Myocyte (in vitro differentiated cells): ENCODE results near the gene CDK4. TPM values are rescaled to one million over a fixed set of nuclear protein-coding genes. Genes with fewer than 3 reads are reported as not detected.
"Not testable (repeated sequence)": the region's sequence is repeated elsewhere in the genome, so short reads cannot be mapped to it uniquely, and the experiment has no call there.

ENCODE experiments used
- DNase-seq: peaks from one replicate; pipeline ENCODE4 v3.0.0-alpha.2; 2012; ENCODE audit warnings: low read depth
- total RNA-seq: library from RNA; depleted of rRNA; stranded (reverse); fragments of >200 nt; gene quantifications from 2 replicates; pipeline ENCODE4 v1.2.3, GENCODE V29; 2014

The CDK4 gene
- total RNA-seq, 1 donor from 2014 or later: 180 TPM

DNA sequence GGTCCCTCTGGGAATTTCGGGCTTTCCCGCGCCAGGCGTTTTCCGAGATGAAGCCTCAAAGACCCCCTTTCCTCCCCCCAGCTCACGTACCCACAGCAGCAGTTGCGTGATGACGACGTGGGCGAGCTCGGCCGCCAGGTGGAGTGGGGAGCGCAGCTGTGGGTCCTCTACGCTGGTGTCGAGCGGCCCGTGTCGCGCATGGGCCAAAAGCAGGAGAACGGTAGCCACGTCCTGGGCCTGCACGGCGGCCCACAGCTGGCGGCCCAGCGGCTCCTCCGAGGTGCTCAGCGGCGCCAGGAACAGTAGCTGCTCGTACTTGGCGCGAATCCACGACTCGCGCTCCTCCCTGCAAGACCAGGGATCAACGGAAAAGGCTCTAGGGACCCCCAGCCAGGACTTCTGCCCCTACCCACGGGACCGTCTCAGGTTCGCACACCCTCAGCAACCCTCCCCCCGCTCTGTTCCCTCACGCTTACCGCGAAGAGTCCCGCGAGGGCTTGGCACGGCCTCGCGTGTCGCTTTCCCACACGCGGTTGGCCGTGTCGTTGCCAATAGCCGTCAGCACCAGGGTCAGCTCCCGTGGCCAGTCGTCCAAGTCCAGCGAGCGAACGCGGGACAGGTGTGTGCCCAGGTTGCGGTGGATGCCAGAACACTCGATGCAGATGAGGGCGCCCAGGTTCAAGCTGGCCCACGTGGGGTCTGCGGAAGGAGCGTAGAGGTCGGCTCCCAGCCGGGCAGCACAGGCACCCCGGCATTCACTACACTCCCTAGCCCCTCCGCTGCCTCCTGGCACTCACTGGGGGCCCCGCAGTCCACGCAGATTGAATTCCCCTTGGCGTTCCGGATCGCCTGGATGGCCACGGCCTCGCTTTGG is 25.0 kb downstream of the CDK4 start:
- no peak for DNase-seq

DNA sequence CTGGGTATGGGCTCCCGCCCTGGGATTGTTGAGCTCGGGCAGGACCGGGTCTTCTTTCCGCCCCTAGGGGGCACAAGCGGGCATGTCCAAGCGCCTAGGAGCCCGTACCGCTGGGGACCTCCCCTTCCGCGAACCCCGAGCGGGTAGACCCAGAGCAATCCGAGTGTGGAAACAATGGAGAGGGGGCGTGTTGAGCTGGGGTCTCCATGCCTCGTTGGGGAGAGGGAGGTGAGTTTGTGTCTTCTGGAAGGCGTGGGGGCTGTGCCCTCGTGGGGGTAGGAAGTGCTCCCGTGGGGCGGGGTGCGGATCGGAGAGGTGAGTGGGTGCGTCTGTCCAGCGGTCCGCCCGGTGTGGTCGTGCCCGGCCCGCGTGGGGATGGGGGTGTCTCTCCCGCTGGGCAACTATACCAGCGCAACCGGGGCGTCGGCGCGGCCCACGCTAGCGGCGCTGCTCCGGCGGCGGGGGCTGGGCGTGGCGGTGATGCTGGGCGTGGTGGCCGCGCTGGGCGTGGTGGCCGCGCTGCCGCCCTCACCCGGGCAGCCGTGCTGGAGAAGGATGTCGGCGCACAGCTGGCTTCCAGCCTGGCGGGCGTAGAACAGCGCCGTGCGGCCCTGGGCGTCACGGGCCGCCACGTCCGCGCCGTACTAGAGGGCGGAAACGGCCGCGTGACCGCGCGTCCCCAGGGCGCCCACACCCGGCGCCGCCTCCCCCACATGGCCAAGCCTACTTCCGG is 25.8 kb downstream of the CDK4 start:
- peak; percentile 89 for DNase-seq

DNA sequence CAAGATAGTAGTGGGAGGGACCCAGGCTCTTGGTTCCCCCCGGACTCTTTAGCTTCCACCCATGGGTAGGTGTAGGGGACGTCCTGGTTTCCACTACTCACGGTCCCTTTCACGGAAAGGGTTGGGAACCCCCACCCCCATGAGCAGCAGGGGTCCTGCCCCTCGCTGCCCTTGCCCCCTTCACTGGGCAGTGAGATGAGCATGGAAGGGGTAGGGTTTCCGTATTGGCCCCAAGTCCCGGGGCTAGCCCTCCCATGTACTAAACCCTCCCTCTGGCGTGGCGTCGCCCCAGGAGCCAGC is 26.3 kb downstream of the CDK4 start:
- no peak for DNase-seq

DNA sequence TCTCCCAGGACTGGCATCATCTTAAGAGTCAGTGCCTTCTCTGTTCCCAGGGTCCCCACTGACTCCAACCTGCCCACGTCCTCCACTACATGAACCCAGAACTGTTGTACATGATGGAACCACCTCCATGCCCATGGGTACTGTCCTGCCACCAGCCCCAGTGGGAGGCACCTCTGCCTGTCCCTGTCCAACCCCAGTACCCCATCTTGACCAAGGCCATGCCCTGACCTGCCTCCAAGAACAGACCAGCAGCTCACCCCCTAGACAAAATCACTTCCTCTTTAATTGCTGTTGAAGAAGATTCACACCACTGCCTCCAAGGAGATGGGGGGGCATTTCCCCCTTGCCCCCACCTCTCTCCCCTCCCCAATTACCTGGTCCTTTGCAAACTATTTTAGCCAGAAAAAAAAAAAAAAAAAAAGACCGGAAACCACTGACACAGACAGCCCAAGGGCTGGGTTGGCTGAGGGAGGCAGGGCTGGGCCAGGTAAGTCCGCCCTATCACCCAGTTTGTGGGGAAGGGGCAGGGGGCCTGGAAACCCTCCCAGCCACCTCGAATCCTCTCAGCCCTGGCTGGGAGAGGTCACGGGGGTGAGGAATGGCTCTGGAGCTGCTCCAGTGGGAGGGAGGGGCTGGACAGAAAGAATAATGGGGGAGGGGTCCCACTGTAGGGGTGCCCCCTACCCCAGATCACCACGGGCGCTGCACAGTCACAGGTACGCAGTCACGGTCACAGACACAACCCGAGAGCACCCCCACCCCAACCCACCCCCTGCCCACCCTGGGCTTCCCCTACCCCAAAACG is 27.0 kb downstream of the CDK4 start:
- no peak for DNase-seq

DNA sequence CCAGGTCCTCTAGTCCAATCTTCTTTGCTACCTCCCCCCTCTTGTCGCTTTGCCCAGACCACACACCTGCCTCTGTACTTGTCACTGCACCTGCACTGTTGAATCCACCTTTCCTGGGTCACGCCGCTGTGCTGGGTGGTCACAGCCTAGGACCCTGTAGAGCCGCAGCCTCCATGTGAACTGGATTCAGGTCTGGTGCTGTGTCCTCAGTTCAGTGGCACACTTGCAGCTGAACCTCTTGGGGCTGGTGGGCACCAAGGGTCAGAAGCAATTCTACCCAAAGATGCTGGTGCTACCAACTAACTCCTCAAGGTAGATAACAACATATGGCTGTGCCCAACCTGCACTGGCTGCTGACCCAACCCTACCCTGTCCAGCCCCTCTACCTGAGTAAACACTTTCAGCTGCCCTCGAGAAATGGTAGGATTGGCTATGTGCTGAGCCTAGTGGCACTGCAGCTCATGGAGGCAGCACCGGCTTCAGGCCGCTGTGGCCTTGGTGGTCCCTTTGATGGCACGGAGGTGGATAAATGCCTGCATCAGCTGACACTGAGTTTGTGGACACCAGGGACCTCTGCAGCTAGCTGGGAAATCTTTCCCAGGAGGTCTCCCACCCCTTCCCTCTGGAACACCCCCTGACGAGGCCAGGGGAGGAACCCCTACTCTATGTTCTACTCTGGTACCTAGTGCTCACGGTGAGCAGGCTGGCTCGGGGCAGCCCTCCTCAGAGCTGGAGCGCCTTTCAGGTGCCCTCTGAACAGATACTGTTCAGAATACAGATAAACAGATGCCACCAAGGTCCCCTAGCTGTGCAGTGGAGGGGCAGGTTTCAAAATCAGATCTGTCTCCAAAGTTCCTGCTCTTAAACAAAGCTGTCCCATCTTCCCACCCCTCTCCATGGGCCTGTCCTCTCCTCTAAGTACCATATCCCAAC is 27.8 kb downstream of the CDK4 start:
- no peak for DNase-seq

DNA sequence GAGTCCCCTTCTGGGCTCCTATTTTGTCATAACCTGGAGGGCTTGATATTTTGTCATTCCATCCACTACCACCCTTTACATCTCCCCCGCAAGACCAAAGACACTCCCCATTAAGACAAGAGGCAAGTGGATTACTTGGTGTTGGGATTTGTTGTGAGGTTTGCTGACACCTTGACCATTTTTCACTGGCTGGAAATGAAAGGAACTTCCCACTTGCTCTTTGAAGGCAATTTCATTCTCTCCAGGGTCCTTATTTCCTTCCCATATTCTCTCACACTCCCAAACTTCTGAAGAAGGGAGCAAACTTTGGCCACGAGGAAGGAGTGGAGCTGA is 28.5 kb downstream of the CDK4 start:
- no peak for DNase-seq

DNA sequence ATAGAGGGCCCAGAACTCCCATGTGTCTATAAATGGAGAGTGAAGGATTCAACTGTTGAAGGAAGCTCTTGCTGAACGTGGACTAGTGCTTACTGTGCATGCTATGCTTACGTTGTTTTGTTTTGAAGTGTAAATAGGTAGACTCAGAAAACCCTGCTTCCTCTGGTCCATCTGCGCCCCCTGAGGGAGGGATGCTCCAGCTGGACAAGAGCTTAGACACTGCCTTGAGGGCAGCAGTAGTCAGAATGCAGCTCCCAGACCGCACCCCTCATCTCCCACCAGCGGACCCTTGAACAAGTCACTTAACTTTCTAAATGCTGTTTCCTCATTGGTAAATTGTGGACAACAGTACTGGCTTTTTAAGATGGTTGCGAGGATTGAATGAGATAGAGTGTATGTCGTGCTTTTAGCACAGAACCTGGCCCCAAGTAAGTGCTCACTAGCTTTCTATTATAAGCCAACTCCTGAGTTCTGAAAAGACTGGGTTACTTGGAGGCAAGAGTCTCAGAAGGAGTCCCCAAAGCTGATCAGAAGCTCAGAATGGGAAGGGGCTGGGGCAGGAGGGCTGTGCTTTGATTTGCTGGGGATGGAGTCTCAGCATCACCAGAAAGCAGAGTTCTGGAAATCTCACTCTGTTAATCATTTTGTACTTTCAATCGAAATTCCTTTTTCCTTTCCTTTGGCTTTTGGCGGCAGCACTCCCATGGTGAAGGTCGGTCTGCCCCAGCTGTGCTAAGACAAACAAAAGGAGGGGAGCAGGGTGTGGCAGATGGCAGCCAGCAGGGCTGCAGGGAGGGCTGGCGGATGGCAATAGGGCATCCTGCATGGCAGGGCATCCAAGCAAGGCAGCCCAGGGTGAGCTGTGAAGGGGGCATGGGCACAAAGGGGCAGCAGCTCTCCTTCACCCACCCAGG is 29.1 kb downstream of the CDK4 start:
- DNase-seq: no peak

DNA sequence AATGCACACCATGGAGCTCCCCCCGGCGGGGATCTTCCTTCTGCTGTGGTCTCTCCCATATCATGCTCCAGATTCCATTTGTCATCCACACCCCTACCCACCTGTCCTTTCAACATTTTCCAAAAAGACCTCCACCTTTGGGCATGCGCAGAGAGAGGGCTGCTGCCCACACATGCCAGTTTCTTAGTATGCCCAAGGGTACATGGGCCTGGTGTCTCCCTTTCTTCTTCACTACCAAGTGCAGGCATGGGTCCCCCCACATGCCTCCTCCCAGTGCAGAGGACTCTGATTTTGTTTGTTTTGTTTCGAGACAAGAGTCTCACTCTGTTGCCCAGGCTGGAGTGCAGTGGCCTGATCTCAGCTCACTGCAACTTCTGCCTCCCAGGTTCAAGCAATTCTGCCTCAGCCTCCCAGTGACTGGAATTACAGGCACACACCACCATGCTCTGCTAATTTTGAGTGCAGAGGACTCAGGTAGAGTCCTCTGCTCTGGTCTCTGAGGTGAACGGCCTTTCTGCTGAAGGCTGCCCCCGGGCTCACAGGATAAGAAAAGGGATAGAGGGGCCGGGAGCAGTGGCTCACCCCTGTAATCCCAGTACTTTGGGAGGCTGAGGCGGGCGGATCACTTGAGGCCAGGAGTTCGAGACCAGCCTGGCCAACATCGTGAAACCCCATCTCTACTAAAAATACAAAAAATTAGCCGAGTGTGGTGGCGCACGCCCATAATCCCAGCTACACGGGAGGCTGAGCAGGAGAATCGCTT is 30.1 kb downstream of the CDK4 start:
- DNase-seq: not testable (repeated sequence)

DNA sequence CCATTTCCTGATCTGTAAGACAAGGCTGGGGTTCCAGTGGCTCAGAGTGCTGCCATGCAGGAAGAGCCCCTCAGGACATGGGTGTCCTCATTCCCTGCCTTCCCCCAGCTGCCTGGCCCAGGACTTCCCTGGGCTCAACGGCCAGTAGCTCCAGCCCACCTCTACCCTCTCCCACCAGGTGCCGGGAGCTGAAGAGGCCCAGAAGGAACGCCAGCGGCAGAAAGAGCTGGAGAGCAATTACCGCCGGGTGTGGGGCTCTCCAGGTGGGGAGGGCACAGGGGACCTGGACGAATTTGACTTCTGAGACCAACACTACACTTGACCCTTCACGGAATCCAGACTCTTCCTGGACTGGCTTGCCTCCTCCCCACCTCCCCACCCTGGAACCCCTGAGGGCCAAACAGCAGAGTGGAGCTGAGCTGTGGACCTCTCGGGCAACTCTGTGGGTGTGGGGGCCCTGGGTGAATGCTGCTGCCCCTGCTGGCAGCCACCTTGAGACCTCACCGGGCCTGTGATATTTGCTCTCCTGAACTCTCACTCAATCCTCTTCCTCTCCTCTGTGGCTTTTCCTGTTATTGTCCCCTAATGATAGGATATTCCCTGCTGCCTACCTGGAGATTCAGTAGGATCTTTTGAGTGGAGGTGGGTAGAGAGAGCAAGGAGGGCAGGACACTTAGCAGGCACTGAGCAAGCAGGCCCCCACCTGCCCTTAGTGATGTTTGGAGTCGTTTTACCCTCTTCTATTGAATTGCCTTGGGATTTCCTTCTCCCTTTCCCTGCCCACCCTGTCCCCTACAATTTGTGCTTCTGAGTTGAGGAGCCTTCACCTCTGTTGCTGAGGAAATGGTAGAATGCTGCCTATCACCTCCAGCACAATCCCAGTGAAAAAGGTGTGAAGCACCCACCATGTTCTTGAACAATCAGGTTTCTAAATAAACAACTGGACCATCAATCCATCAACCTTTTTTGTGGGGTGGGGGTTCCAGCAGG is 31.2 kb downstream of the CDK4 start:
- no peak for DNase-seq

DNA sequence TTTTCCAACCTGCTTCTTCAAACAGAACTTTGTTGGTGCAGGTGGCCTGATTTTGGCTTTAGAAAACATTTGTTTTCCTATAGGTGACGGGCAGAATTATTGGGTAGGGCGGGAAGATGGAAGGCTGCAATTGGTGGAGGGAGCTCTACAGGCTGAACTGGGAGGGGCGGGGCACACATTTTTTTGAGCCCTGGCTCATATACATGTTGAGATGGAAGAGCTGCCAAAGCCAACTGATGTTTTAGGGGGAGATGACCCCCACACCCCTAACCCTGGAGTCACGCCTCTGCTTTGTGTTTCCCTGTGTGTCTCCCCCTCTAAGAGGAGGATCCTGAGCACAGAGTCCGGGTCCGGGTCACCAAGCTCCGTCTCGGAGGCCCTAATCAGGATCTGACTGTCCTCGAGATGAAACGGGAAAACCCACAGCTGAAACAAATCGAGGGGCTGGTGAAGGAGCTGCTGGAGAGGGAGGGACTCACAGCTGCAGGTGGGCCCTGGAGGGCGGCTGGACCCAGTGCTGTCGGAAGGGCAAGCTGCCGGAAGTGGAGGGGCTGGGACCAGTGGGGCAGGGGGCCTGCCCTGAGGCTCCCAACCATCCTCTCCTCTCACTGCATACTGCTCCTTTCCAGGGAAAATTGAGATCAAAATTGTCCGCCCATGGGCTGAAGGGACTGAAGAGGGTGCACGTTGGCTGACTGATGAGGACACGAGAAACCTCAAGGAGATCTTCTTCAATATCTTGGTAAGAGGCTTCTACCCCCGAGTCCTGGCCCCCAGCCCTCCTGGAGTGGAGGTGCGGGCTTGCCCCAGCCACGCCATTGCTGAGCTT is 32.1 kb downstream of the CDK4 start:
- DNase-seq: no peak

DNA sequence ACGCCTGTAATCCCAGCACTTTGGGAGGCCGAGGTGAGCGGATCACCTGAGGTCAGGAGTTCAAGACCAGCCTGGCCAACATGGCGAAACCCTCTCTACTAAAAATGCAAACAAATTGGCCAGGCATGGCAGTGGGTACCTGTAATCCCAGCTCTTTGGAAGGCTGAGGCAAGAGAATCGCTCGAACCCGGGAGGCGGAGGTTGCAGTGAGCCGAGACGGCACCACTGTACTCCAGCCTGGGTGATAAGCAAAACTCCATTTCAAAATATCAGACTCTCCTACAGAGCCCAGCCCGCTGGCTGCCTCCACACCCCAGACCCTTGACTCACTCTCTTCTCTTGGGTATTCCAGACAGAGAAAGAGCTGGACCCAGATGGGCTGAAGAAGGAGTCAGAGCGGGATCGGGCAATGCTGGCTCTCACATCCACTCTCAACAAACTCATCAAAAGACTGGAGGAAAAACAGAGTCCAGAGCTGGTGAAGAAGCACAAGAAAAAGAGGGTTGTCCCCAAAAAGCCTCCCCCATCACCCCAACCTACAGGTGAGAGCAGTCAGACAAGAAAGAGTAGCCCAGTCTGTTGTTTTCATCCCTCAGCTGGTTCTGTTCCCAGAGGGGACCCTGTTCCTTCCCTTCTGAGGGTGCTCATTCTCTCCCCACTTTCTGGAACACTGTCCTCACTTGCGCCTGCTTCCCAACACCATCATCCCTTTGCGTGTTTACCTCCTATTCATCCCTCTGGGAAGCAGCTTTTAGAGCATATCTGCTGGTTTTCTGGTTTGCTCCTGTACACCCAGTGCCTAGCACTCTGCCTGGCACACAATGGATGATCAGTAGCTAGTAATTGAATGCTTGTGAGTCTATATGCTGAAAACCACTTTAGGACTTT is 33.2 kb downstream of the CDK4 start:
- DNase-seq: no peak

DNA sequence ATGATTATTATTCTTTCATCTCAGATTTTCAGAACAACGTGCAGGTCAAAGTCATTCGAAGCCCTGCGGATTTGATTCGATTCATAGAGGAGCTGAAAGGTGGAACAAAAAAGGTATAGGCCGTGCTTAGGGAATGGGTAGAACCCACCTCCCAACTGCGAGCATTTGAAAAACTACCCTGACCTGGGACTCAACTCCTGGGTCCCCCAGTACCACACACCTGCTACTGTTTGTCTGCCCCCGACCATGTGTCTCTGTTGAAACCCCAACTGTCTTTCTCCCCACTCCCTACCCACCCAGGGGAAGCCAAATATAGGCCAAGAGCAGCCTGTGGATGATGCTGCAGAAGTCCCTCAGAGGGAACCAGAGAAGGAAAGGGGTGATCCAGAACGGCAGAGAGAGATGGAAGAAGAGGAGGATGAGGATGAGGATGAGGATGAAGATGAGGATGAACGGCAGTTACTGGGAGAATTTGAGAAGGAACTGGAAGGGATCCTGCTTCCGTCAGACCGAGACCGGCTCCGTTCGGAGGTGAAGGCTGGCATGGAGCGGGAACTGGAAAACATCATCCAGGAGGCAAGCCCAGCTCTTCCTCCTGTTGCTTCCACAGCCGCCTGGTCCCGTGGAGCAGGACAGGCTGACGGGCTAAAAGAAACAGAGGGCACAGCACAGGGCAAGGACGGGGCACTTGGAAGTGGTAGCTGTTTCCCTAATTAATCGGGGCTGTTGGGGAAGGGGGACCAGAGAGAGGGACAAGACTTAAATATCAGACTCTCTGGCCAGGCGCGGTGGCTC is 34.1 kb downstream of the CDK4 start:
- no peak for DNase-seq

DNA sequence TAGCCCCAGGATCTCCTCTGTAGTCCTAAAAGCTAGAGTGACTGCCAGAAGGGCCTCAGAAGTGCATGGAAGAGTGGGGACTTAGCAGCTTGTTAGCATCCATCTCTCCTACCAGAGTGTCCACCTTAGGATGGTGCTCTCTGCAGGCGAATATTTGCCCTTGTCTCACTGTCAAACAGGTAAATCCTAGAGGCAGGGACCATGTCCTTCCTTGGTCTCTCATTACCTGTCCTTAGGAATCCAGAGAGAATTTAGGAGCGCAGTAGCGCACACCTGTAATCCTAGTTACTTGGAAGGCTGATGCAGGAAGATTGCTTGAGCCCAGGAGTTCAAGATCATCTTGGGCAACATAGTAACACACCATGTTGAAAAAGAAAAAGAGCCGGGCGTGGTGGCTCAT is 35.0 kb downstream of the CDK4 start:
- DNase-seq: no peak

DNA sequence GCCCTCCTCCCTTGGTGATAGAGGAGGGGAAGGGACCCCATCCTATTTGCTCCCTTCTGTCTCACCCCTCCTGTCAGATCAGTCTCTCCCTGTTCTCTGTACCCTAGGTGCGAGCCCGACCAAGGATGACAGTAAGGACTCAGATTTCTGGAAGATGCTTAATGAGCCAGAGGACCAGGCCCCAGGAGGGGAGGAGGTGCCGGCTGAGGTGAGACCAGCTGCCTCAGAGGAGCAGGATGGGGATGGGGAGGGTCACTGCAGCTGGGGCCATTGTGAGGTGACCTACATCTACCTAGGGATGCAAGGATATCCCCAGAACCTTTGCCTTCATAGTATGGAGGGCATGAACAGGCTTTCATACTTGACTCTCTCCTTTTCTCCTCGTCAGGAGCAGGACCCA is 35.8 kb downstream of the CDK4 start:
- DNase-seq: no peak

DNA sequence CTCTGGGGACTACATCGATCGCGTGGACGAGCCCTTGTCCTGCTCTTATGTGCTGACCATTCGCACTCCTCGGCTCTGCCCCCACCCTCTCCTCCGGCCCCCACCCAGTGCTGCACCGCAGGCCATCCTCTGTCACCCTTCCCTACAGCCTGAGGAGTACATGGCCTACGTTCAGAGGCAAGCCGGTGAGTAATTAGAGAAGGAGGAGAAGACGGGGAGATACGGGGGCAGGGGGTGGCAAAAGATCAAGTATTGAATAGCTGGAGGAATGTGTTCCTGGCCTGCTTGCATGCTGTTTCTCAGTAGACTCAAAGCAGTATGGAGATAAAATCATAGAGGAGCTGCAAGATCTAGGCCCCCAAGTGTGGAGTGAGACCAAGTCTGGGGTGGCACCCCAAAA is 36.3 kb downstream of the CDK4 start:
- DNase-seq: no peak
